Activated naive CD8-positive, alpha-beta T cell treated with anti-CD3 and anti-CD28 coated beads, Interleukin-2, amount 50 U/mL, for 24 hours (primary cell): ENCODE data around the gene PACSIN1.

Experiments
- ATAC-seq: fragments of 150-1000 bp; cut with Tn5 transposase; one replicate; pipeline ENCODE4 v1.10.0; 2021
- DNase-seq: peaks from one replicate; pipeline ENCODE4 v3.0.0; 2021
- H3K27ac Mint-ChIP-seq: one replicate; pipeline ENCODE4 v1.8.0; 2021; ENCODE audit warnings: mild to moderate bottlenecking, mixed read lengths
- H3K27me3 Mint-ChIP-seq: one replicate; pipeline ENCODE4 v1.8.0; 2021; ENCODE audit warnings: mixed read lengths
- H3K36me3 Mint-ChIP-seq: one replicate; pipeline ENCODE4 v1.8.0; 2021; ENCODE audit warnings: low read depth, mixed read lengths
- H3K4me1 Mint-ChIP-seq: one replicate; pipeline ENCODE4 v1.8.0; 2021; ENCODE audit warnings: mixed read lengths
- H3K4me3 Mint-ChIP-seq: one replicate; pipeline ENCODE4 v1.8.0; 2021; ENCODE audit warnings: mild to moderate bottlenecking, moderate library complexity, mixed read lengths
- H3K9me3 Mint-ChIP-seq: one replicate; pipeline ENCODE4 v1.8.0; 2021; ENCODE audit warnings: mixed read lengths

Gene PACSIN1

DNA sequence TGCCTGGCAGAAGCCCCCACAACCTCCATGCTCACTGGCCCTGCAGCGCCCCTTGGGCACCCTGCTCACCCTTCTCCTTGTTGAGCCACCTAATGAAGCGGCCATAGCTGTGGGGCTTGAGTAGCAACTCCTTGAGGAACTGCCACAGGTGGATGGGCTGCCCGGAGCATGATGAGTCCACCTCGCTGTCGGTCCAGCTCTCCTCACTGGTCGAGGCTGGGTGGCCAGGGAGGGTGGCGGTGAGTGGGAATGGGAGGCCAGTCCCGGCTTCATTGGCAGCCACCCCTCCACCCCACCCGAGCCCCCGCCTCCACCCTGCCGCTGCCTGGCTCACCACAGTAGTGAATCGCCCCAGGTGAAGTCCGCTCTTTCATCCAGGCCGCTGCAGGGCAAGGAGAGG, 73.3 kb downstream of the PACSIN1 start:
- H3K27me3 Mint-ChIP-seq = no peaks in the 10 kb centered on the region
- no peak overlapping the region for H3K4me3 Mint-ChIP-seq
- no peak overlapping the region for H3K27ac Mint-ChIP-seq
- DNase-seq (no peak), ATAC-seq (no peak)
- H3K4me1 Mint-ChIP-seq = no peaks in the 10 kb centered on the region
- H3K36me3 Mint-ChIP-seq = no peaks in the 10 kb centered on the region
- no peaks in the 10 kb centered on the region for H3K9me3 Mint-ChIP-seq

DNA sequence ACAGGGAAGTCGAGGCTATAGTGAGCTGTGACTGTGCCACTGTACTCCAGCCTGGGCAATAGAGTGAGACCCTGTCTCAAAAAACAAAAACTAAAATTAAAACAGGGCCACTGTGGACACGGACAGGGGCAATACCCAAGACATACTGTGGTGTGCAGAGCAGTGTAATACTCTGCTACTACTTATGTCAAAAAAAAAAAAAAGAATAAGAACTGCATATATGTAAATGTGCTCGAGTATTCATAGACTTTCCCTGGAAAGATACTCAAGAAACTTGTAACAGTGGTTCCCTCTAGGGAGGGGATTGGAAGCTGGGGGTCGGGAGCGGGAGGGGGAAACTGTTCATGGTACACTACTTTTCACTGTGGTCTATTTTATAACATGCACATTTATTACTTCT, 74.3 kb downstream of the PACSIN1 start:
- no peaks in the 10 kb centered on the region for H3K36me3 Mint-ChIP-seq
- no peaks in the 10 kb centered on the region for H3K4me1 Mint-ChIP-seq
- no peak overlapping the region for H3K27ac Mint-ChIP-seq
- no peak for ATAC-seq
- H3K4me3 Mint-ChIP-seq = no peak overlapping the region
- no peak for DNase-seq
- H3K27me3 Mint-ChIP-seq = no peaks in the 10 kb centered on the region
- H3K9me3 Mint-ChIP-seq = no peaks in the 10 kb centered on the region

DNA sequence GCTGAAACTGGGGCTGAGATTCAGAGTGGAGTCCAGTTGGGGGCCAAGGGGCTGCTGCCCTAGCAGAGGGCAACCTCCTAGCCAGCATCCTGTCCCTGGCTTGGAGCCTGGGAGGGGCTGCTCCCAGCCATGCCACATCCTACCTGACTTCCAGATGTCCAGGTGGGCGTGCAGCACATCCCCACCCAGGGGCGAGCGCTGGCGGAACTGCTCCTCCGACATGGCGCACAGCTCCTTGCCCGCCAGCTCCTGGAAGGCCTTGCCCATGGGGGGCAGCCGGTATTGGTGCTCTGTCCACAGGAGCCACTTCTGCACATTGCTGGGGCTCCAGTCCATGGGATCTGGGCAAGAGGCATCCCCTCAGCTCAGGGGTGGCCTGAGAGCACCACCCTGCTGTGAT, 75.0 kb downstream of the PACSIN1 start:
- Mint-ChIP-seq H3K4me1 (no peaks in the 10 kb centered on the region), H3K9me3 (no peaks in the 10 kb centered on the region), H3K36me3 (no peaks in the 10 kb centered on the region), H3K4me3 (no peak overlapping the region), H3K27me3 (no peaks in the 10 kb centered on the region), H3K27ac (no peak overlapping the region)
- no peak for ATAC-seq
- no peak for DNase-seq

DNA sequence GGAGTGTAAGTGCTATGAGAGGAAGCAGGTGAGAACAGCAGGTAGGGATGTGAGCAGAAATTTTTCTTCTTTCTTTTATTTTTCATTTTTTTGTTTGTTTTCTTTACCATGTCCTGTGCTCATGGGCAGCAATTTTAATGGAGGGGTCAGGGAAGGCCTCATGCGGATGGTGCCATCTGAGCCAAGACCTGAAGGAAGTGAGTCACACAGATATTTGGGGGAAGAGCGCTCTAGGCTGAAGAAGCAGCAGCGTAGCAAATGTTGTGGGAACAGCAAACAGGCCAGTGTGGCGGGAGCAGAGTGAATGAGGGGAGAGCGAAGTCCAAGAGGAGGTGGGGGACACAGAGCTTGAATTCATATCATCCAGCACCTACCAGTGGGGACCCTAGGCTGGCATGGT, 77.5 kb downstream of the PACSIN1 start:
- no peak for DNase-seq

DNA sequence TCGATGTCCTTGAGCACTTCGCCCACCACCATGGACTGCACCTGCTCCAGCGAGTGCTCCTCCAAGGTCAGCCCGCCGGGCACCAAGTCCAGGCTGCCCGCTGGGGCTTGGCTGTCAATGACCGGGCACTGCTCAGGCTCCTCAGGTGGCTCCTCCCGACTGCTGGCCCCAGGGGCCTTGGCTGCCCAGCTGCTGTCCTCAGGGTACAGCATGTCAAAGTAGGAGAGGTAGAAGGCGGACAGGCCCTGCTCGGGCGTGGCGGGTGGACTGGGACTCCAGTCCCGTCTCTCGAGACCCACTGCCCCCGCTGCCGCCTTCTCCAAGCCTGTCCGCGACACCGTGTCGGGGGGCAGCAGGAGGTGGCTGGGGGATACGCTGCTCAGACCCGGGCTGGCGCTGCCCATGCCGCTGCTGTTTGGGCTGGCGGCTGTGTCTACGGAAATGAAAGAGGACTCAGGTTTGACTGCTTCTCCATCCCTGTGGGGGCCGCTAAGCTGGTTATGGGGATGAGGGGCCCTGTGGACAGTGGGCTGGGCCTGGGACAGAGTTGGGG, 78.3 kb downstream of the PACSIN1 start:
- Mint-ChIP-seq H3K27ac (no peak overlapping the region), H3K36me3 (no peaks in the 10 kb centered on the region), H3K4me1 (no peaks in the 10 kb centered on the region), H3K9me3 (no peaks in the 10 kb centered on the region), H3K4me3 (no peak overlapping the region), H3K27me3 (no peaks in the 10 kb centered on the region)
- no peak for ATAC-seq
- DNase-seq = no peak

More for the DNA sequence above, 77.5 kb downstream of the PACSIN1 start:
- H3K27ac Mint-ChIP-seq = no peak overlapping the region
- no peaks in the 10 kb centered on the region for H3K4me1 Mint-ChIP-seq
- no peak overlapping the region for H3K4me3 Mint-ChIP-seq
- no peaks in the 10 kb centered on the region for H3K9me3 Mint-ChIP-seq
- no peak for ATAC-seq
- H3K27me3 Mint-ChIP-seq = no peaks in the 10 kb centered on the region
- H3K36me3 Mint-ChIP-seq = no peaks in the 10 kb centered on the region

DNA sequence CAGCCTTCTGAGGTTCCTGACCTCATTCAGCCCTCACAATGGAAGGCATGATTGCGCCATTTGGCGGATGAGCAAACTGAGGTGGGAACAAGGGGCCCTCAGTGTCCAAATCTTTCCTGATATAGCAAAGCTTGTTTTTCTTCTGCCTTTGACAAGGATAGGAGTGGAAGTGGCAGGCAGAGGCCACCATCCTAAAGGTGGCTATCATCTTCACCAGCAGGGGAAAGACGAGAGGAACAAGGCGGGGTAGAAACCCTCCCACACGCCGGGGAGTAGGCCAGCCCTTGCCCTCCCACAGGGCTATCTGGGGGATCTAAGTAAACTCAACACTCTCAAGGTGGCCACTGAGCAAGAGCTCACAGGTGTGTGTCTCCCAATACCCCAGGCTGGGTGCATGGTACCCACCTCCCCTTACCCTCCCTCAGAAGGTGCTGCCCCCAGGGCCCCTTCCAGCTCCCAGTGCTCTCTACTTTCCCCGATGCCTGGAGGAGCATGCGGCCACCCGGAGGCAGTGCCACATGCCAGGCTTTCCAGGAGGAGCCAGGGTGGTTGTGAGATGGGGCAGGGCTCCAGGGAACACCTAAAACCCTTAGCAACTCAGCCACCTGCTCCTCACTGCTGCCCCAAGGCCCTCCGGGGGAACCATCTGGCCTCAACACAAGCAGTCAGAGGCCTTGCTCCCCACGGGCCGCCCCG, 79.0 kb downstream of the PACSIN1 start:
- DNase-seq = no peak
- ATAC-seq = no peak
- no peaks in the 10 kb centered on the region for H3K4me1 Mint-ChIP-seq
- H3K4me3 Mint-ChIP-seq = no peak overlapping the region
- H3K9me3 Mint-ChIP-seq = no peaks in the 10 kb centered on the region
- H3K36me3 Mint-ChIP-seq = no peaks in the 10 kb centered on the region
- H3K27me3 Mint-ChIP-seq = no peaks in the 10 kb centered on the region
- H3K27ac Mint-ChIP-seq = no peak overlapping the region

DNA sequence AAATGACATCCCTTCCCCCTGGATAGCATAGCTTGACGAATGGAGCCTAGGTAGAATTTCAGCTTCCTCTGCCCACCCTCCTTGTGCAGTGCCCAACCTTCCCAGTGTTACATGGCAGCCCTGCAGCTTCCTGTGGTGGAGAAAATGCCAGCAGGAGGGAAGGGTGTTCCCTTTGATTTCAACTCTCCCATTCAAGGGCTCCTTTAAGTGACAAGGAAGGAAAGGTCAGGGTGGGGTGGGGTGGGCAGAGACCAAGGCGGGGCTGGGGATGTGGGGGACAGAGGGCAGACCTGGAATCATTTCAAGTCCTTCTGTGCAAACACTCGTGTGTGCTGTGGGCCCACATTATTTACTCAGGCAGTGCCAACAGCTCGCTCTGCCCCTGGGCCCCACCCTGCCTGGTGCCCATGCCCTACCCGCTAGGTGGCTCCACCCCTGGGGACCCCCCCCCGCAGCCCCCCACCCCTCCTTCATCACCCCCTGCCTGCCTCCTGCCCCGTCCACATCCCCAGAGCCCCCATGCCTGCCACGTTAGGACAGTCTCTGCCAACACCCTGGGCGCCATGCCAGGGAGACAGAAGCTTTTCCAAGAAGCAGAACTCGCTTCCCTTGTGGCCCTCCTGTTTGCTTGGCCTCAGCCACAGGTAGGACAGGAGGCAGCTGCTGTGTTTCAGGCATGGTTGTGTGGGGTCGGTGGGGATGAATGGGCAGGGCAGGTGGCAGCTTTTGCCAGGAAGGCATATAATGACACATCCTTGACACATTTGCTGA, 80.9 kb downstream of the PACSIN1 start:
- Mint-ChIP-seq H3K4me1 (no peaks in the 10 kb centered on the region), H3K4me3 (no peak overlapping the region), H3K27me3 (no peaks in the 10 kb centered on the region), H3K36me3 (no peaks in the 10 kb centered on the region), H3K27ac (no peak overlapping the region), H3K9me3 (no peaks in the 10 kb centered on the region)
- DNase-seq = no peak
- no peak for ATAC-seq

DNA sequence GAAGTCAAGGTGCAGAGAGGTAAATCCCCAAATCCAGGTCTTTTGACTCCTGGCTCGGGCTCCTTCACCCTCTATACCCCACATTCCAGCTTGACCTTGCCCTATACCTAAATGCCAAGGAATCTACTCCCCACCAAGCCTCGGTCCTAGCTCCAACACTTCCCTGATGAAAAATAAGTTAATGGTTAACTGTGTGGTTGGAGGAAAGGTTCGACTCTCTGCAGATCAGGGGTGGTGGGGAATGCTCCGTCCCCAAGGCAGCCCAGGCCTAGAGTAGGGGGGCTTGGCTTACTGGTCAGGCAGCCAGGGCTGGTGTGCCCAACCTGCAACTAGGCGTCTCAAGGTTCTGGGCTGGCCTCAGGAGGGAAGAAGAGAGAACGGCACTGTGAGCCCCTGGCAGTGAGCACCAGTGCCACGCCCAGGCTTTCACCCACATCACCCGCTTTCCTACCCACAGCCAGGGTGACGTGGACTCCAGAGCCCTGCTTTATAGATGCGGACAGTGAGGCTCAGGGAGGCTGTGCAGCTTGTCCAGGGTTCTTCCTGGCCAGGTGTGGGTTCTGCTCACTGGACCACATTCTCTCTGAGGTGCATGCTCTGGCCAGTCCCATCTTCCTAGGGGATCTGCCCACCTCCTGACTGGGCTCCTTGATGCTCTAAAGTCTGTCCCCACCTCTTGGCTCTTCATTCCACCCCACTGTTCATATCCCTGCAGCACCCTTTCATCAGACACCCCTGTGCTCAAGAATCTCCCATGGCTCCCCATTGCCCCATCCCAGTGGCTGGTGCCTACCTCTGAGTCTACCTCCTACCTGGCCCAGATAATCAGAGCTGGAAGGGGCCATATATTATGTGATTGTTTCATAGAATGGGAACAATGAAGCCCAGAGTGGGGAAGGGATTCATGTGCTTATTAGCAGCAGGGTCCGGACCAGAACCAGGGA, 82.1 kb downstream of the PACSIN1 start:
- Mint-ChIP-seq H3K9me3 (no peaks in the 10 kb centered on the region), H3K27ac (no peak overlapping the region), H3K4me3 (no peak overlapping the region), H3K4me1 (no peaks in the 10 kb centered on the region), H3K27me3 (no peaks in the 10 kb centered on the region), H3K36me3 (no peaks in the 10 kb centered on the region)
- DNase-seq = no peak
- no peak for ATAC-seq

DNA sequence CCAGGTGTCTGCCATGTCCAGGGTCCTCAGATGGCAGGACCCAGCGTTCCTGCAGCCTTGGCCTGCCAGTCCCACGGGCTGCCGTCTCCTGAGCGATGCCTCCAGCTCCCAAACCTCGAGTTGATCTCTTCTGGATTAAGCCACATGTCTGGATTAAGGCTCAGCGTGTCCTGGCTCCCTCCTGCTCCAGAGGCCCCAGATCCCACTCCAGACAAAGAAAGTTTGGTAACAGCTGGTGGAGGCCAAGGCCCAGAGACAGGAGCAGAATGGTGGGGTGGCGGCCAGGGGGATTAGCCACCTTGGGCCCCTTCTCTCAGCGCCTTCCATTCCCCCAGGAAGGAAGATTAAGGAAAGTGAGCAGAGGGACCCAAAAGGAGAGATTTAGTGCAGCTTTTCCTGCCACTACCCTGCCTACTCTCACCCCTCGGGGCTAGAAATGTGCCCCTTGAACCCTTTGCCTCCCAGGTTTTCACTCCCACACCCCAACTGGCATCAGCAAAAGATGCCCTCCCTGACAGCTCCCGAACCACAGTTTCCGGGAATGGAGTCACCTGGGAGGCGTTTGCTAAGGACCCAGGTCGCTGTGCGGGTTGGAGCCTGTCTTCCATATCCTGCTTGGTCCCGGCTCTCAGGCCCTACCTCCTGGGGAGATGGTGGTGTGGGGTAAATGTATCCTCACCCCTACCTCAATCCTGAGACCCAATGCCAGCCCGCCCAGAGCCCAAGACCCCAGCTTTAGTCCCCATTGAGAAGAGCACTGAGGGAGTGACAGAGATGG, 83.3 kb downstream of the PACSIN1 start:
- Mint-ChIP-seq H3K4me1 (peaks cover 1% of the 10 kb centered on the region), H3K27me3 (no peaks in the 10 kb centered on the region), H3K9me3 (no peaks in the 10 kb centered on the region), H3K27ac (no peak overlapping the region), H3K4me3 (no peak overlapping the region), H3K36me3 (no peaks in the 10 kb centered on the region)
- ATAC-seq (no peak), DNase-seq (no peak)

DNA sequence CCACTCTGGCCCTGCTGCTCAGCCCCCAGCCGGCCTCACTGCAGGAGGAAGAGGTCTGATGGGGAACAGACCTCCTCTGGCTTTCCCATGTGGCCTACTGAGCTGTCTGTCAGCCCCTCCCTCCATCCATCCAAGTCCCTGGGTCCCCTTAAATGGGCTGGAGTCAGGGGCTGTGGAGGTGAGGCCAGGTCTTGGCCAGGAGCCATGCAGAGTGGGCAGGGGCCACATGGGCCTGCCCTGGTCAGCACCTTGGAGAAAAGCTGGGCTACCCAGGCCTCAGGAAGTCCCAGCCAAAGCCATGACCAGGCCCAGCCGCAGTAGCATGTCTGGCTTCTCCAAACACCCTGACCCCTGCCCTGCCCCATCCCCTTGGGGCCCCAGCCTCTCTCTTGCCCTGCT, 83.9 kb downstream of the PACSIN1 start:
- Mint-ChIP-seq H3K9me3 (no peaks in the 10 kb centered on the region), H3K4me3 (no peak overlapping the region), H3K36me3 (no peaks in the 10 kb centered on the region), H3K27me3 (no peaks in the 10 kb centered on the region), H3K4me1 (peaks cover 1% of the 10 kb centered on the region), H3K27ac (no peak overlapping the region)
- DNase-seq = no peak
- ATAC-seq = no peak

DNA sequence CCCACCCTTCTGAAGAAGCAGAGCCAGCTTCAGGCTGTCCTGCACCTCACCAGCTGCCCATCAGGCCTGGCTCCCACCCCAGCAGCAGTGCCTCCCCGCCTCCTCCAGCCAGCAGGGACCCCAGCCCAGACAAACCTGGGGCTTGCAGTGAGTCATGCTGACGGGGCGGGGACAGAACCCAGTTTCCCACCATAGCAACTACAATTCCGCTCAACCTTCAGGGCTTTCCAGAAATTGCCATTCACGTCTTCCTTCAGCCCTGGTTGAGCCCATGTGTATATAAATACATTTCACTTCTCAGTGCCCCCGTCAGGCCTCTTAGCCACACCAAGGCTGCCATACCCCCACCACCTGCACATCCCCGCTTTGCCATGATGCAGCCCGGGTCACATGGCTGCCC, 85.8 kb downstream of the PACSIN1 start:
- Mint-ChIP-seq H3K27ac (no peak overlapping the region), H3K4me3 (no peak overlapping the region), H3K27me3 (peaks cover 2% of the 10 kb centered on the region), H3K36me3 (no peaks in the 10 kb centered on the region), H3K9me3 (no peaks in the 10 kb centered on the region), H3K4me1 (peaks cover 1% of the 10 kb centered on the region)
- ATAC-seq (no peak), DNase-seq (no peak)

DNA sequence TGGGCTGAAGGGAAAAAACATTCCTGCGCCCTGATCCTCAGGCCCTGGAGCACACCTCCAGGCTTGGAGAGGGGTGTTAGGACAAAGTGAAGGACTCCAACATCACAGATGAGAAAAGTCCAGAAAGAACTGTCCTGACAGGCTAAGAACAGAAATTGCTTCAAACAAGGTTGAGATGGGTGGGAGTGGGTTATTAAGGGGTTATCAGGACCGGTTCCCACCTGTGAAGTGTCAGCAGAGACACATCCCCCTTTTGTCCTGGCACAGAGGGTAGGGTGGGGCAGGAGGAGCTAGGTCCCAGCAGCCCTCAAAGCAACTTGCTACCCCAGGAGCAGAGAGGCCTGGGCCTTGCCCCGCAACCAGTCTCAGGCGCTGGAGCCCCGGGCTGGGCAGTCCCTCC, 86.7 kb downstream of the PACSIN1 start:
- Mint-ChIP-seq H3K27me3 (peaks cover 2% of the 10 kb centered on the region), H3K4me1 (peaks cover 1% of the 10 kb centered on the region), H3K4me3 (no peak overlapping the region), H3K9me3 (no peaks in the 10 kb centered on the region), H3K27ac (no peak overlapping the region), H3K36me3 (no peaks in the 10 kb centered on the region)
- ATAC-seq (no peak), DNase-seq (no peak)

DNA sequence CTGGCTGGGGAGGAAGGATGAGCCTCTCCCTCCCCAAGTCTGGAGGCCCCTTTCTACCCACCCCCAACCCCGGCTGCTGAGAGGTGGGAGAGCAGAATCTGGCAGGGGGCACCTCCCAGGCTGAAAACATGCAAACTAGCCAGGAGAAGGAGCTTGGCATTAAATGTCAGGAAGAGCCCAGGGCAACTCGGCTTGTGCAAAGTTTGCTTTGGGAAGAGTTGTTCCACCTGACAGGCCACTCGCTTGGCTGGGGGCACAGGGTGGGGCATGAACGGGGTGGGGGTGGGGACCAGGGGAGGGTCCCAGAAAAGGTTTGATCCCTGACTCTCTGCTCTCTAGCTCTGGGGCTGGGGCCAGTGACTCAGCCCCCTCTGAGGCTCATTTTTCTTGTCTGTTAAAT, 87.3 kb downstream of the PACSIN1 start:
- no peak overlapping the region for H3K4me3 Mint-ChIP-seq
- DNase-seq = no peak
- H3K4me1 Mint-ChIP-seq = peaks cover 1% of the 10 kb centered on the region
- H3K27ac Mint-ChIP-seq = no peak overlapping the region
- no peaks in the 10 kb centered on the region for H3K36me3 Mint-ChIP-seq
- peaks cover 2% of the 10 kb centered on the region for H3K27me3 Mint-ChIP-seq
- ATAC-seq = no peak
- H3K9me3 Mint-ChIP-seq = no peaks in the 10 kb centered on the region

DNA sequence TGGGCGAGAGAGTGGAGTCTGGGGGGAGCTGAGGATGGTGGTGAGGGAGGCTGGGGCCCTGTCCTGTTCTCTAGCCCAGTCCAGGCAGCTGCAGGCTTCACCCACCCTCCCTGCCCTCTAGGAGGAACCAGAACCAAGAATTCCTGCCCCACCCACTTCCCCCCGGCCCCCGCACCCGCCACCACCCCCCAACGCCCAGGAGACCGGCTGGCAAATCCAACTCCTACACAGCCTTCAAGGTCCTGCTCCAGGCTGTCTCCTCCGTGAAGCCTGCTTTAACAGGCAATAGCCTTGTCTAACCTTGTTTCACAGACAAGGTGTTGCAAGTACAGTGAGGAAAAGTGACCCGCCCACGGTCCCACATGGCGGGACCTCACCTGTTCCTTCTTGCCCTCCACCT, 87.9 kb downstream of the PACSIN1 start:
- H3K27ac Mint-ChIP-seq = no peak overlapping the region
- H3K4me3 Mint-ChIP-seq = no peak overlapping the region
- H3K27me3 Mint-ChIP-seq = peaks cover 2% of the 10 kb centered on the region
- peaks cover 1% of the 10 kb centered on the region for H3K4me1 Mint-ChIP-seq
- H3K36me3 Mint-ChIP-seq = no peaks in the 10 kb centered on the region
- ATAC-seq (no peak), DNase-seq (no peak)
- H3K9me3 Mint-ChIP-seq = no peaks in the 10 kb centered on the region
